ENCODE results near the gene ATXN7. TPM values are rescaled to one million over a fixed set of nuclear protein-coding genes. Genes with fewer than 3 reads are reported as not detected.

Gene ATXN7
- total and polyA plus RNA-seq, 8 donors = 2.1 to 333 (median 30.8) TPM

DNA sequence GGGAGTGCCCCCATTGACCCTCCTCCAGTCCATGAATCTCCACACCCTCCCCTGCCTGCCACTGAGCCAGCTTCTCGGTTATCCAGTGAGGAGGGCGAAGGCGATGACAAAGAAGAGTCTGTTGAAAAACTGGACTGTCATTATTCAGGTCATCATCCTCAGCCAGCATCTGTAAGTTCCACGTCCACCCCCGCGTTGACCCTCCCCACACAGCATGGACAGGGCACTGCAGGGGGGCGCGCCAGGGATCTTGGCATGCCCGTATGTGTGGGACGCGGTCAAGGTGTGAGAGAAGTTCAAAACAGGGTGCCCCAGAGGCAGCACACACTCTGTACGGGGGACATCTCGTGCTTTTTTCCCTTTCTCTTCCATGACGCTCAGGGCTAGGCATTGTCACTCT, 126.5 kb downstream of the ATXN7 start:
- TF ChIP-seq POLR2A (IDR thresholded peaks at IDR 0.05) = no peak
- TF ChIP-seq, protein P1, sequence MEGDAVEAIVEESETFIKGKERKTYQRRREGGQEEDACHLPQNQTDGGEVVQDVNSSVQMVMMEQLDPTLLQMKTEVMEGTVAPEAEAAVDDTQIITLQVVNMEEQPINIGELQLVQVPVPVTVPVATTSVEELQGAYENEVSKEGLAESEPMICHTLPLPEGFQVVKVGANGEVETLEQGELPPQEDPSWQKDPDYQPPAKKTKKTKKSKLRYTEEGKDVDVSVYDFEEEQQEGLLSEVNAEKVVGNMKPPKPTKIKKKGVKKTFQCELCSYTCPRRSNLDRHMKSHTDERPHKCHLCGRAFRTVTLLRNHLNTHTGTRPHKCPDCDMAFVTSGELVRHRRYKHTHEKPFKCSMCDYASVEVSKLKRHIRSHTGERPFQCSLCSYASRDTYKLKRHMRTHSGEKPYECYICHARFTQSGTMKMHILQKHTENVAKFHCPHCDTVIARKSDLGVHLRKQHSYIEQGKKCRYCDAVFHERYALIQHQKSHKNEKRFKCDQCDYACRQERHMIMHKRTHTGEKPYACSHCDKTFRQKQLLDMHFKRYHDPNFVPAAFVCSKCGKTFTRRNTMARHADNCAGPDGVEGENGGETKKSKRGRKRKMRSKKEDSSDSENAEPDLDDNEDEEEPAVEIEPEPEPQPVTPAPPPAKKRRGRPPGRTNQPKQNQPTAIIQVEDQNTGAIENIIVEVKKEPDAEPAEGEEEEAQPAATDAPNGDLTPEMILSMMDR (IDR thresholded peaks at IDR 0.05) = no peak
- no peak for TF ChIP-seq POLR2AphosphoS5 (IDR thresholded peaks at IDR 0.05)
- no peak for TF ChIP-seq EP300 (IDR thresholded peaks at IDR 0.05)
- Histone ChIP-seq H3K27me3 (no peaks in the 10 kb centered on the region), H3K9me3 (no peaks in the 10 kb centered on the region), H3K4me3 (no peak overlapping the region), H3K36me3 (peaks cover 59 to 93% (median 81%) of the 10 kb centered on the region in 4 donors), H3K27ac (no peak overlapping the region), H3K4me1 (peaks cover 0 to 8% (median 0%) of the 10 kb centered on the region in 4 donors)
- intact Hi-C loops (cut with DNase I; ENCODE audit: low total_unique reads) = loop anchor here (10.0 kb wide), 1 partner anchor 75 kb away; the partner anchor contains the start of gene SCAANT1
- DNase-seq = no peak
- WGBS, 5 donors = 93 to 97% (median 95%) methylated on average over 14 of the region's 14 CpGs

GRCh38 chr3:63990733-63991132, 127.1 kb downstream of the ATXN7 start:
- no peak overlapping the region for H3K4me3 ChIP-seq
- H3K4me1 ChIP-seq = peaks cover 0 to 8% (median 0%) of the 10 kb centered on the region in 4 donors
- TF ChIP-seq, protein P1 (IDR thresholded peaks at IDR 0.05) = no peak
- TF ChIP-seq EP300 (IDR thresholded peaks at IDR 0.05) = no peak
- peak in 1 of 4 donors; percentile 15 for TF ChIP-seq POLR2A (IDR thresholded peaks at IDR 0.05)
- no peak for TF ChIP-seq POLR2AphosphoS5 (IDR thresholded peaks at IDR 0.05)
- H3K9me3 ChIP-seq = no peaks in the 10 kb centered on the region
- no peak for DNase-seq
- 91 to 95% (median 92%) methylated on average over 5 of the region's 5 CpGs for WGBS, 5 donors
- intact Hi-C loops (cut with DNase I; ENCODE audit: low total_unique reads) = loop anchor here (10.0 kb wide), 1 partner anchor 76 kb away; the partner anchor contains the start of gene SCAANT1
- H3K36me3 ChIP-seq = peaks cover 59 to 93% (median 82%) of the 10 kb centered on the region in 4 donors
- H3K27me3 ChIP-seq = no peaks in the 10 kb centered on the region
- H3K27ac ChIP-seq = no peak overlapping the region

- H3K27me3 ChIP-seq = no peaks in the 10 kb centered on the region
- H3K4me1 ChIP-seq = peaks cover 0 to 8% (median 0%) of the 10 kb centered on the region in 4 donors
- H3K4me3 ChIP-seq = no peak overlapping the region
- intact Hi-C loops (cut with DNase I; ENCODE audit: low total_unique reads) = loop anchor here (10.0 kb wide), 1 partner anchor 77 kb away; the partner anchor contains the start of gene SCAANT1
- 80 to 96% (median 92%) methylated on average over 3 of the region's 3 CpGs for WGBS, 5 donors
- no peak for TF ChIP-seq POLR2A (IDR thresholded peaks at IDR 0.05)
- no peak for TF ChIP-seq EP300 (IDR thresholded peaks at IDR 0.05)
- TF ChIP-seq, protein P1 (IDR thresholded peaks at IDR 0.05) = no peak
- TF ChIP-seq POLR2AphosphoS5 (IDR thresholded peaks at IDR 0.05) = no peak
- H3K27ac ChIP-seq = no peak overlapping the region
- no peaks in the 10 kb centered on the region for H3K9me3 ChIP-seq
- H3K36me3 ChIP-seq = peaks cover 59 to 95% (median 88%) of the 10 kb centered on the region in 4 donors
- no peak for DNase-seq
These were observed 128.0 kb downstream of the ATXN7 start for GRCh38 chr3:63991666-63992065.

- no peaks in the 10 kb centered on the region for H3K27me3 ChIP-seq
- intact Hi-C loops (cut with DNase I; ENCODE audit: low total_unique reads) = loop anchor here (10.0 kb wide), 1 partner anchor 78 kb away; the partner anchor contains the start of gene SCAANT1
- H3K9me3 ChIP-seq = no peaks in the 10 kb centered on the region
- DNase-seq = no peak
- peaks cover 59 to 95% (median 90%) of the 10 kb centered on the region in 4 donors for H3K36me3 ChIP-seq
- H3K4me1 ChIP-seq = peaks cover 0 to 8% (median 0%) of the 10 kb centered on the region in 4 donors
- 85 to 91% (median 89%) methylated on average over 5 of the region's 5 CpGs for WGBS, 5 donors
- TF ChIP-seq EP300 (IDR thresholded peaks at IDR 0.05) = no peak
- no peak for TF ChIP-seq POLR2A (IDR thresholded peaks at IDR 0.05)
- TF ChIP-seq, protein P1 (IDR thresholded peaks at IDR 0.05) = no peak
- no peak for TF ChIP-seq POLR2AphosphoS5 (IDR thresholded peaks at IDR 0.05)
- no peak overlapping the region for H3K4me3 ChIP-seq
- peak overlapping the region in 1 of 5 donors; percentile 3 for H3K27ac ChIP-seq
These were observed 129.0 kb downstream of the ATXN7 start for GRCh38 chr3:63992516-63993209.

Measured in stomach (tissue), 9 donors.